H1 (cell line): ENCODE measurements around the gene BABAM2.

Experiments
- BCL11A ChIP-seq, 2 experiments: IDR thresholded peaks; one replicate each; pipeline ENCODE4 v1.6.1; 2011; ENCODE audit warnings: low read depth in 2 of 2, low read length in 2 of 2, mild to moderate bottlenecking in 2 of 2
- CEBPB ChIP-seq: IDR thresholded peaks from 2 replicates; pipeline ENCODE4 v1.6.1; 2012; ENCODE audit warnings: low read depth, low read length
- CTCF ChIP-seq, 3 experiments: IDR thresholded peaks; 1 replicate in 2 of 3; 2 replicates in 1 of 3; pipeline versions ENCODE4 v1.5.1 to v1.6.1; 2011; ENCODE audit warnings: low read length in 3 of 3, mild to moderate bottlenecking in 3 of 3, inconsistent platforms in 2 of 3, low read depth in 1 of 3, moderate library complexity in 1 of 3; ENCODE audit not compliant: insufficient read depth in 1 of 3; ENCODE audit errors: control extremely low read depth in 1 of 3
- HDAC6 ChIP-seq: IDR thresholded peaks from one replicate; pipeline ENCODE4 v1.7.1; 2012; ENCODE audit warnings: low read depth, mild to moderate bottlenecking, inconsistent platforms, low read length, moderate library complexity
- MAX ChIP-seq: IDR thresholded peaks from 2 replicates; pipeline ENCODE4 v1.6.1; 2012; ENCODE audit warnings: inconsistent platforms
- POLR2AphosphoS5 ChIP-seq: IDR thresholded peaks from 2 replicates; pipeline ENCODE4 v1.6.1; 2011; ENCODE audit warnings: low read depth, low read length
- TAF7 ChIP-seq: optimal IDR thresholded peaks from 2 replicates; pipeline ENCODE3; 2011; ENCODE audit warnings: low read depth, mild to moderate bottlenecking, inconsistent platforms, low read length, moderate library complexity, borderline replicate concordance
- TCF12 ChIP-seq: IDR thresholded peaks from 2 replicates; pipeline ENCODE4 v1.6.1; 2011; ENCODE audit warnings: low read depth, mild to moderate bottlenecking, low read length
- TF ChIP-seq, protein P1 (sequence below): IDR thresholded peaks from 2 replicates; pipeline ENCODE4 v1.6.1; 2011; ENCODE audit warnings: low read depth, mild to moderate bottlenecking, low read length; ENCODE audit not compliant: insufficient read depth

DNA sequence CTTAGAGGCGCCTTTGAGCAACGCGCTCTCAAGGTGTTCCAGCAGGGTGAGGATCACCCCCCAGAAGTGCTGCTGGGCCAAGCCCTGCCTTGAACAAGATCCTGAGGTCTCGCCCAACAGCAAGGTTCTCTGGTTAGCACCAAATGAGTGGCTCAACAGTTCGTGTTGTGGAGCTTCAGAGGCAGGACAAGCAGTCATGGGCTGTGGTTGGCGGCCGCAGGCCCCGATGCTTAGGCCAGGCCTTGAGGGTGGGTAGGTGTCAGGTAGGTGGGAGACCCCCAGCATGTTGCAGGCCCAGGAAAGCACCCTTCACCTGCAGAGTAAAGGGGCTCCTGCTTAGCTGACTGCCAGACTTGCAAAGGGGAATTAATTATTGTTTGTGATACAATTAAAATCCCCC lies 431.9 kb downstream of the BABAM2 start:
- no peak for TF ChIP-seq CEBPB
- TF ChIP-seq, protein P1, sequence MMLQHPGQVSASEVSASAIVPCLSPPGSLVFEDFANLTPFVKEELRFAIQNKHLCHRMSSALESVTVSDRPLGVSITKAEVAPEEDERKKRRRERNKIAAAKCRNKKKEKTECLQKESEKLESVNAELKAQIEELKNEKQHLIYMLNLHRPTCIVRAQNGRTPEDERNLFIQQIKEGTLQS, result no peak
- TF ChIP-seq CTCF (IDR thresholded peaks at IDR 0.05; ENCODE audit: control extremely low read depth in 1 of 3, insufficient read depth in 1 of 3, low read depth in 1 of 3, low read length in 3 of 3), result no peak
- no peak for TF ChIP-seq MAX
- no peak for TF ChIP-seq HDAC6
- no peak for TF ChIP-seq POLR2AphosphoS5
- TF ChIP-seq BCL11A (IDR thresholded peaks at IDR 0.05; ENCODE audit: low read depth in 2 of 2, low read length in 2 of 2), result no peak
- TF ChIP-seq TAF7, result no peak
- TF ChIP-seq TCF12, result no peak
